HG02840 (cell line): ENCODE data around the gene RCVRN.

Source experiments
- ATAC-seq: cut with Tn5 transposase; IDR thresholded peaks from one replicate; pipeline ENCODE4 v1.9.1; 2021; ENCODE audit warnings: mild to moderate bottlenecking, moderate library complexity, moderate number of reproducible peaks; ENCODE audit not compliant: unreplicated experiment, low FRiP score

Gene RCVRN

DNA sequence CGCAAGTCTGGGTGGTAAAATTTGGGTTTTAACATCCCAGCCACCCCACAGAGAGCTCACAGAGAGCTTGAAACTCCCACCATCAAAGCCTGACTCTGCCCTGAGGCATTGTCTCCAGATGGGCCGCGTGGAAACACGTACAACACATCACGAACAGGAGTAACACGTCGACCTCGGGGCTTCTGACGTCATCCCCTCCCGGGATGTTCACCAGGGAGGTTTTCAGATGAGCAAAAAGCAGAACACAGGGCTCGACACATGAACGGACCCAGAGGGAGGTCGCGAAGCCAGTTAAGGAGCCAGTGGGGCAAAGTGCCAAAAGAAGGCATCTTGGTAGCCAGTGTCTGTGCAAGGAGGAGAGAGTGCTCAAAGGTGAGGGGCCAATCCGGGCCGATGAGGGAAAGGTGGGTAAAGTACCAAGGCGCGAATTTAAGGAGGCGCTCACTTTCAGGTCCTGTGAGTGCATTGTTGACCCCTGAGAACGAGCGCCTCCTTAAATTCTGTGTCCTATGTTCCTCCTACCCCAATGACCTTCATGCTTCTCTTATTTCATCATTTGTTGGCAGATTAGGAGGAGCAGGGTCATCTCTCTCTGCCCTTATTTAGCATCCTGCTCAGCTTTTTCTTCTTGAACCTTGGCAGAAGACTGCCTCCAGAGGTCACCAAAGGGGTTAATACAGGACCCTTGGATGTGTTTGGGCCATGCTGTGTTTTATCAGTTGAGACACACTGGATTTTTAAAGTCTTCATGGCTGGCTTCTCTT, 5.6 kb downstream of the RCVRN start:
- ATAC-seq: no peak

GRCh38 chr17:9898812-9899211, 6.3 kb downstream of the RCVRN start:
- no peak for ATAC-seq

- ATAC-seq: no peak
Observed at GRCh38 chr17:9897372-9897968, 7.6 kb downstream of the RCVRN start.

DNA sequence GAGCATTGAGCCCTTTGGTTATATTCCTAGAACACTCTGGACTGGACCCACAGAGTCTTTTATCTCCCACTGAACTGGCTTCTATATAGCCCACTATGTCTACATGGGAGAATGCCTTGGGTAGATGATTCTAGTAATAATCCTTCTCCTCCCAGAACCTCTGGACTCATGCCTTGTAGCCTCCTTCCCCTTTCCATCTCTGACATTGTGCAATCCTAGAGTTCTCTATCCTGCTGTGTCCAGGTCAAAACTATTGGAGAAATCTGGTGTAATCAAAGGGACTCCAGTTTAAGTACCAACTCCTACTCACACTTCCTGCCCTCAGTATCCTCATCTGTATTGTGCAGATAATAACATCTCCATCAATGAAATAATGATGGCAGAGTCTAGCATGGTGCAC, 9.1 kb downstream of the RCVRN start:
- no peak for ATAC-seq

DNA sequence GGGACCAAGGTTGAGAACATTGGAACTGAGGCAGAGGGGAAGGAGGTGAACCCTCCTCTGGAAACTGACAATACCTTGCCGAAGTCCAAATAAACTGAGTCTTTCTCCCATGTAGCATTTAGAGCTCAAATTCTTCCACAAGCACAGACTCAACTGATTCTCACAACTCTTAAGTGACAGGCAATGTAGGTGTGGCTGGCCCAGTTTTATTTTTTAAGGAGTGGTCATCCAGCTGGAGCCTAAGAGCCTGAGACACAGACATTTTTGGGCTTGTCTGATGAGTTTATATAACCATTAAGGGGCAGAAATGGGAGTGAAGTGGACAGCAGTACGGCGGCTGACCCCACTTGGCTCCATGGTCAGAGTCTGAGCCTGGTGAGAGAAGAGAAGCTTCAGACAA, 10.8 kb downstream of the RCVRN start:
- no peak for ATAC-seq

DNA sequence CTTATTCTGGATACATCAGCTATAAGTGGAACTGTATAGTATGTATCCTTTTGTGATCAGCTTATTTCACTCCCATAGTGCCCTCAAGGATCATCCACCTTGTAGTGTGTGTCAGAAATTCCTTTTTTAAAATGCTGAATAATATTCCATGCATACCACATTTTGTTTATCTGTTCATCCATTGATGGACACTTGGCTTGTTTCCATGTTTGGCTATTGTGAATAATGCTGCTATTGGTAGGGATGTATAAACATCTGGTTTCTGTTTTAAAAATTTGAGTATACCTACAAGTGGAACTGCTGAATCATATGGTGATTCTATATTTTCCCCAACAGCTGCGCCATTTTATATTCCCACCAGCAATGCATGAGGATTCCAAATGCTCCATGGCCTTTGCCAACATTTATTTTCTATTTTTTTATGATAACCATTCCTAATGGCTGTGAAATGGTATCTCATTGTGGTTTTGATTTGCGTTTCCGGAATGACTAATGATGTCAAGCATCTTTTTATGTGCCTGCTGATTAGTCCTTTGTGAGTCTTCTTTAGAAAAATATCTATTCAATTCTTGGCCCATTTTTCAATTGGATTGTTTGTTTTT, 11.6 kb downstream of the RCVRN start:
- no peak for ATAC-seq

DNA sequence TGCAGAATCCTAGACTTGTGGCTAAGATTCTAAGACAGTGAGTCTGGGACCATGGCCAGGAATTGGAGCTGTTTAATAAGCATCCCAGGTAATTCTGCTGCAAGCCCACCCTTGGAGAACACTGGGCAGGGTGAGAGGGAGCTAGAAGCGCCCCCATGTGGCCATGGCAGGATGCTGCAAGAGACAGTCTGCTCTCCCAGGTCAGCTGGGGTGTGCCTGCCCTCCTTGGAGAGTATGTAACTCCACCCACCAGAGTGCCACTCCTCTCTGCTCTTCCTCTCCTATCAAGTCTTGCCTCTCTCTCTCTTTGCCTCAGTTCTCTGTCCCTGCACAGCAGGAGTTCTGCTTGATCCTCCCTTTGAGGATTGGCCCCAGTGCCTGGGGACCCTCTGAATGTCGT, 14.9 kb downstream of the RCVRN start:
- no peak for ATAC-seq

DNA sequence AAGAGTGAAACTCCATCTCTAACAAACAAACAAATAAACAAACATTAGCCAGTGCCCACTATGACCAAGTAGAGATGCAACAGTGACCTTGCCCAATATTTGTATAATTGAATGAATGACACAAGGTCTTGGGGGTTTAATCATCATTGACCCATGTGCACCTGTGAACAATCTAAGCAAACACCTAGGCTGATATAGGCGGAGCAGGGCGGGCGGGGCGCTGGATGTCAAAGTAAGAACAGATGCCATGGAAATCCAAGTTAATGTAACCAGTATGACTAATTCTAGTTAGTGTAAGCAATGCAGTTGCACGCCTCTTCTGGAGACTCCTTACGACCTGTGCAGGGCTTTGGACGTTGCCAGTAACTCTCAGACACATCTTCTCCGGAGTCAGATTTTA, 17.6 kb downstream of the RCVRN start:
- ATAC-seq: no peak

- no peak for ATAC-seq
Observed at GRCh38 chr17:9886141-9886930, 18.7 kb downstream of the RCVRN start.

GRCh38 chr17:9883451-9883850, 21.6 kb downstream of the RCVRN start:
- ATAC-seq: no peak

GRCh38 chr17:9880582-9880999, 24.5 kb downstream of the RCVRN start:
- ATAC-seq: no peak

GRCh38 chr17:9878786-9879525, 26.1 kb downstream of the RCVRN start:
- ATAC-seq: no peak

- ATAC-seq: no peak
Observed at GRCh38 chr17:9878356-9878755, 26.7 kb downstream of the RCVRN start.

DNA sequence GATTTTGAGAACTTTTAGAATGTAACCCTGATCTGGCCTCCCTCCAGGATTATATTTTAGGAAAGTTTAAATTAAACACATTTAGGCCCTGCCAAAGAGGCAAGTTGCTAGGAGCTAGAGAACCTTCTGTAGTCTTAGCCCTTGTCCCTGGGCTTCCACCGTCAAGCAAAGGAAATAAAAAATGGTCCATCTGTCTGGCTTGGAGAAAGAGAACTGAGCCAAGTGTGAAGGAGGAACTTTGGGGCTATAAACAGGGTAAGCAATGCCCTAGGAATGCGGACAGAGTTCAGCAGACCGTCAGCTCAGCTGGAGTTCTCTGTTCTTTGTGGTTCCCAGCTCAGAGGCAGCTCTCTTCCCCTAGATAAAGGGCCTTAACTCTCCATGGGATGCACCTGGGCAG, 29.6 kb downstream of the RCVRN start:
- ATAC-seq: no peak

DNA sequence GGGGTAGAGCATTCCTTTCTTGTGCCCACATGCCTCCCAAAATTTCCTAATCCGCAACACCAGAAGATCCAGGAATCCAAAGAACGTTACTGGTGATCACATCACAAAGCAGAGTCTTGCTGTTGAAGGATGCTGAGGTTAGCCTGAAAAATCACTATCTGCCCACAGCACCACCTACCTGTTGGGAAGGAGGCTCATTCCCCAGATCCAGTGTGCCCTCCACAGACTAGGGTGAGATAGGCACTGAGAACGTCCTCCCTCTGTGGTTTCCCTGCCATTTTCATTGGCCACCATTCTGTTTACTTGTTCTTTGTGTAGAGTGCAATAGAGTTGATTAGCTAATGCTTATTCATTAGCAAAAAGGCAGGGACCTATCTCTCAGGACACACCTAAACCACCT, 30.3 kb downstream of the RCVRN start:
- no peak for ATAC-seq

GRCh38 chr17:9872852-9873251, 32.2 kb downstream of the RCVRN start:
- ATAC-seq: no peak

DNA sequence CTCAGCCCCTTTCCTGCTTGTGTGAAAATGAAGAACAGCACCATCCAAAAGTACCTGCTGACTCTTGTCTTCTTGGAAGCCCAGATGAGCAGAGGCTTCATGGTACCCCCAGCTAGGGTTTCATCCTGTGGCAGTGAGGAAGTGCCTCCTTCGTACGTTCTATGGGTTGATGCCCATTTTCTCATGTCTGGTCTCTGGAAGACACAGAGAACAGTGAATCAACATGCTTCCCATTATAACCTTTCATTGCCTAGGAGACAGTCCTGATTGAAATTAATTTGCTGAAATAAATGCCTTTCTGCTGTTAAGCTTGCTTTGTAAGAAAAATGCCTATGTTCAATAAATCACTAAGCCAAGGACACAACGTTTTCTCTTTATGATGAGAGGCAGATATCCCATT, 36.5 kb downstream of the RCVRN start:
- ATAC-seq: no peak

DNA sequence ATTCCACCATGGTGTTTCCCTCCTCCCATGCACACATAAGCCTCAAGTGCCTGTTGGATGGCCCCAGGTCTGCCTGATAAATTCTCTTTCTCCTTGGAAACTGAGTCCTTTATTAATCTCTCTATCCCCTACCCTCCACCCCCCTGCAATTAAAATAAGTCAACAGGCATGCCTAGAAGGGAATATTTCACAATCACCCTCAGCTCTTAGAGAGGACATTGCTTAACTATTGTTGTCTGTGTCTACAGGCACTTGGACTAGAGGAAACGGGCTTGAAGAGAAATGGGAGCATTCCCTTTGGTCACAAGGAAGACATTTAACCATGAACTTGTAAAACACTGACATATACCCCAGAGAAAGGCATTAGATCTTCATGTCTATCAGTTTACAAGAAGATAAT, 39.5 kb downstream of the RCVRN start:
- ATAC-seq: no peak

- ATAC-seq: no peak
Observed at GRCh38 chr17:9862949-9863348, 42.1 kb downstream of the RCVRN start.

DNA sequence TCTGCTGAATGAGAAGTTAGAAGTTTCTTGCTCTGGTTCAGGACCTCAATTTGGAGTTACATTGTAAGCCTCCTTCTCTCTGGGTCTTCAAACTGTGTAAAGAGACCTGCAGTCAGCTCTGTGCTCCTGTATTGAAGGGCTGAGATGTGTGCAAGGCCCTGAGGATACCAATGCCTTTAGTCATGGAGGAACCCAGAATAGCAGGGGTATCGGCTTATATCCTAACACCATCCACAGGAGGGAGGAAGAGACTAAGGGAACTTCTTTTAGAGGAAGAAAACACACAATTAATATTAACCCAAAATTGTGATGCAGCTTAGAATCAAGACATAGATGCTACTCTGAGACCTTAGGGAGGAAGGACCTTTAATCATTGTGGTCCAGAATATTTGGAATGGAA, 42.9 kb downstream of the RCVRN start:
- no peak for ATAC-seq

GRCh38 chr17:9860851-9861250, 44.2 kb downstream of the RCVRN start:
- ATAC-seq: no peak
